IMR-90 (cell line): Measurements from ENCODE around the gene C19orf85.

Experiments
- CEBPB ChIP-seq: IDR thresholded peaks from 2 replicates; pipeline ENCODE4 v1.6.1; 2012; ENCODE audit warnings: low read depth, low read length, improper control_type of control experiment
- POLR2A ChIP-seq: IDR thresholded peaks from 2 replicates; pipeline ENCODE4 v1.6.1; 2012; ENCODE audit warnings: mild to moderate bottlenecking, low read depth, low read length
- TF ChIP-seq, protein P1 (sequence below): conservative IDR thresholded peaks from 2 replicates; pipeline ENCODE4 v1.5.1; 2012; ENCODE audit warnings: mild to moderate bottlenecking, low read depth, low read length, improper control_type of control experiment

DNA sequence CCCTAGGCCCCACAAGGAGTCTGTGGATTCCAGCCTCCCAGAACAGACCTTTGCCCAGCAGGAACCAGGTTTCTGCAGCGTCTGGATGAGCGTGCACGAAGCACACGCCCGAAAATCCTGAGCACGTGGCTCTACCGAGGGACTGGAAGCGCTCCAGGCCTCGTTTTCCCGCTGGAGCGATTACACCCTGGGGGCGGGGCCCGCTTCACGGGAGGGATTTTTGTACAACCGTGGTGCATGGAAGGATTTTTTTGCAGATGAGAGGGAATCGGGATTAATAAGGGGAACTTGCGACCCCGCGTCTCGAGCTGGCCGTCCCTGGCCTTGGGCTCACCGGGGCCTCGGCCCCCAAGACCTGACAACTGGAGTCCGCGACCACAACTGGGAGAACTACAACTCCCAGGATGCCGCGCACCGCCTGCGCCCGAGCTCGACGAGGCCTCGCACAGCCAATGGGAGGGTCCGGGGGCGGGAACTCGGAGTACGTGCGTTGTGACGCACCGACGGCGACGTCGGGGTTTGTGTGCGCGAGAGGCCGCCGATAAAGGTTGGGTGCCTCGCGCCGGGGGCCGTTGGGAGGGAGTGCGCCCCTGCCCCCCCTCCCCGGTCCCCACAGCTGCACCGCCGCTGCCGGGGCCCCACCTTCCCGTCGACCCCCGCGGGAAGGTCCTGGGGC lies 11.7 kb upstream of the C19orf85 start, which contains the start of gene ZNF628:
- TF ChIP-seq, protein P1, sequence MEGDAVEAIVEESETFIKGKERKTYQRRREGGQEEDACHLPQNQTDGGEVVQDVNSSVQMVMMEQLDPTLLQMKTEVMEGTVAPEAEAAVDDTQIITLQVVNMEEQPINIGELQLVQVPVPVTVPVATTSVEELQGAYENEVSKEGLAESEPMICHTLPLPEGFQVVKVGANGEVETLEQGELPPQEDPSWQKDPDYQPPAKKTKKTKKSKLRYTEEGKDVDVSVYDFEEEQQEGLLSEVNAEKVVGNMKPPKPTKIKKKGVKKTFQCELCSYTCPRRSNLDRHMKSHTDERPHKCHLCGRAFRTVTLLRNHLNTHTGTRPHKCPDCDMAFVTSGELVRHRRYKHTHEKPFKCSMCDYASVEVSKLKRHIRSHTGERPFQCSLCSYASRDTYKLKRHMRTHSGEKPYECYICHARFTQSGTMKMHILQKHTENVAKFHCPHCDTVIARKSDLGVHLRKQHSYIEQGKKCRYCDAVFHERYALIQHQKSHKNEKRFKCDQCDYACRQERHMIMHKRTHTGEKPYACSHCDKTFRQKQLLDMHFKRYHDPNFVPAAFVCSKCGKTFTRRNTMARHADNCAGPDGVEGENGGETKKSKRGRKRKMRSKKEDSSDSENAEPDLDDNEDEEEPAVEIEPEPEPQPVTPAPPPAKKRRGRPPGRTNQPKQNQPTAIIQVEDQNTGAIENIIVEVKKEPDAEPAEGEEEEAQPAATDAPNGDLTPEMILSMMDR: no peak
- TF ChIP-seq POLR2A: peak; percentile 71
- TF ChIP-seq CEBPB: no peak
